ENCODE data around the gene CACNA2D2.

CACNA2D2 gene

DNA sequence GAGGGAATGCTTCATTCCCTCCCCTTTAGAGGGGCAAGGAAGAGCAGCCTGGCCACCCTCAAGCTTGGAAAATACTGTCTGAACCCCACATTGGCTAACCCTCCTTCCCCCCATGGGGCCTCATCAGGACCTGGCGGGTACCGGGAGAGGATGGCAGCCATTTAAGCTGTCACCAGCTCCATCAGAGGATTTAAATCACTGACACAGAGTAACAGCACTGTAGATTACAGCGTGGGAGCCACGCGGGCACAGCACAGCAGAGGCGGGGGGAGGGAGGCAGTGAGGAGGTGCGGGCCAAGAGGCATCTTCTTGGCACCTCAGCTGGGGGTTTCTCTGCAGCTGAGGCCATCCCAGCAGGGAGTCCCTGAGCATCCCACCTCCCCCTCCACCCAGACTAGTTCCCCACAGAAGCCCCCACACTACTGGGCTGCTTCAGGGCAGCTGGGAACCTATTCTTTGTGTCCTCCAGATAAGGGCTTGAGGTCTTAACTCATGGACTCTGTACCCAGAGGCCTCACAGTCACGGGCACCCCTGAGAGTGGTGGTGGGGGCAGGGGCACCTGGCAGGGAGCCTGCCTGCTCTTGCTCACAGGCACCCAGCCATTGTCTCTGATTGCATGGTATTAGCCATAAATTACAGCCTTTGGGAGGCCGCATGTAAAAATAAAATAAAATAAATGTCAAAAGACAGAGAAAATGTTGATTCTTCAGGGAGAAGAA, 21.9 kb upstream of the CACNA2D2 start:
- no peak overlapping the region for H3K4me3 ChIP-seq (ENCODE audit: low read length)
- TF ChIP-seq, protein P1, sequence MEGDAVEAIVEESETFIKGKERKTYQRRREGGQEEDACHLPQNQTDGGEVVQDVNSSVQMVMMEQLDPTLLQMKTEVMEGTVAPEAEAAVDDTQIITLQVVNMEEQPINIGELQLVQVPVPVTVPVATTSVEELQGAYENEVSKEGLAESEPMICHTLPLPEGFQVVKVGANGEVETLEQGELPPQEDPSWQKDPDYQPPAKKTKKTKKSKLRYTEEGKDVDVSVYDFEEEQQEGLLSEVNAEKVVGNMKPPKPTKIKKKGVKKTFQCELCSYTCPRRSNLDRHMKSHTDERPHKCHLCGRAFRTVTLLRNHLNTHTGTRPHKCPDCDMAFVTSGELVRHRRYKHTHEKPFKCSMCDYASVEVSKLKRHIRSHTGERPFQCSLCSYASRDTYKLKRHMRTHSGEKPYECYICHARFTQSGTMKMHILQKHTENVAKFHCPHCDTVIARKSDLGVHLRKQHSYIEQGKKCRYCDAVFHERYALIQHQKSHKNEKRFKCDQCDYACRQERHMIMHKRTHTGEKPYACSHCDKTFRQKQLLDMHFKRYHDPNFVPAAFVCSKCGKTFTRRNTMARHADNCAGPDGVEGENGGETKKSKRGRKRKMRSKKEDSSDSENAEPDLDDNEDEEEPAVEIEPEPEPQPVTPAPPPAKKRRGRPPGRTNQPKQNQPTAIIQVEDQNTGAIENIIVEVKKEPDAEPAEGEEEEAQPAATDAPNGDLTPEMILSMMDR (conservative IDR thresholded peaks at IDR 0.05; ENCODE audit: low read length), result no peak
- DNase-seq (ENCODE audit: low read depth), result no peak

DNA sequence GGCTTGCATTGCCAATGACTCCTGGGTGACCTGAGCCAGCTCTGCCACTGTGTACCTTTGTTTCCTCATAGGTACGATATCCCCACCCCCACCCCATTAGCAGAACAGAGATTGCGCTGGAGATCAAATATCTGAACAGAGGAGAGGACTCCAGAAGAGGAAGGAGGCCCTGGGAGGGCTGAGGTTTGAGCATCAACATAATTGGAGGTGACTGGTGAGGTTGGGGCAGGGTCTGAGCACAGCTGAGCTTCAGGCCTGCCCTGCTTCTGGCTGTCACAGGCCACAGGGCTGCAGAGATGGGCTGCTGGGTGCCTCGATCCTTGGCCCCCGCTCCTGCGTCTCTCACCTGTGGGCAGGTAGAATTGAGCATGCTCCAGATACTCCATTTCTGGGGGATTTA, 21.3 kb upstream of the CACNA2D2 start:
- DNase-seq (ENCODE audit: low read depth), result no peak
- TF ChIP-seq, protein P1 (conservative IDR thresholded peaks at IDR 0.05; ENCODE audit: low read length), result no peak
- H3K4me3 ChIP-seq (ENCODE audit: low read length), result no peak overlapping the region

DNA sequence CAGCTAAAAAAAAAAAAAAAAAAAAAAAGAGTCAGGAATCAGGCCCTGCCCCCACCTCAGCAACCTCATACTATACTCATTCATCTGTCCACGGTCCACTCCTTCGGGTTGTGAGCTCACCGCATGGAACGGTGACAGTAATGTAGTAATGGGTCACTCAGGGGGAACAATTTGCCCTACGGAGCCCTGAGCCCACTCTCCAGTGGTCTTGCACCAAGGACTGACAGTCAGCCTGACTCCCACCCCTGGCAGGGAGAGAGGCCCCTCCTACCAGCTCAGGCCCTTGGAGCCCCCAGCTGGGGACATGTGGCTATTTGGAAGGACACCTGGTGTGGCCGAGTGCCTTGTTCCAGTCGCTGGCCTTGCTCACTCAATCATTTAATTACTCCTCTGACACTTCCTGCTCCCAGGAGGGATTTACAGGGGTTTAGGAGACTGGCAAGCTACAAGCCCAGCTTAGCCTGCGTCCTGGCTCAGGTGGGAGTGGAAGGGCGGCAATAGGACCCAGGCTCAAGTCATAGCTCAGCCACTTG, 19.9 kb upstream of the CACNA2D2 start:
- DNase-seq (ENCODE audit: low read depth), result no peak
- no peak overlapping the region for H3K4me3 ChIP-seq (ENCODE audit: low read length)
- TF ChIP-seq, protein P1 (conservative IDR thresholded peaks at IDR 0.05; ENCODE audit: low read length), result no peak

DNA sequence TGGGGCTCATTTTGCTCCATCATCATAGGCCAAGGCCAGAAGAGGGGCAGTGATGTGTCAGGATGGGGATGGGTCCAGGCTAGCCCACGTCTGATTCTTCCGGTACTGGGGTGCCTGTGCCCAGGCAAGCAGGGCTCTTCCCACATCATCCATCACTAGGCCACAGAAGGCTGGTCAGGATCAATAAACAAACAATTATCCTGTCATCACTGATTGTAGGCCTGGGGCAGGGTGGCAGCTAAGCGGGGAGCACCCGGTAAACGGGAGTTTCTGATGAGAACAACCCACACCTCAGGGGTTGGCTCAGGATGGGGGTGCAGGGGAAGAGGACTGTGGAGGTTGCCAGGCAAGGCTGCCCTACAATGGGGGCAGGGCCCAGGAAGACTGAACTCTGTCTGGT, 18.1 kb upstream of the CACNA2D2 start:
- DNase-seq (ENCODE audit: low read depth), result no peak
- TF ChIP-seq, protein P1 (conservative IDR thresholded peaks at IDR 0.05; ENCODE audit: low read length), result no peak
- H3K4me3 ChIP-seq (ENCODE audit: low read length), result no peak overlapping the region

DNA sequence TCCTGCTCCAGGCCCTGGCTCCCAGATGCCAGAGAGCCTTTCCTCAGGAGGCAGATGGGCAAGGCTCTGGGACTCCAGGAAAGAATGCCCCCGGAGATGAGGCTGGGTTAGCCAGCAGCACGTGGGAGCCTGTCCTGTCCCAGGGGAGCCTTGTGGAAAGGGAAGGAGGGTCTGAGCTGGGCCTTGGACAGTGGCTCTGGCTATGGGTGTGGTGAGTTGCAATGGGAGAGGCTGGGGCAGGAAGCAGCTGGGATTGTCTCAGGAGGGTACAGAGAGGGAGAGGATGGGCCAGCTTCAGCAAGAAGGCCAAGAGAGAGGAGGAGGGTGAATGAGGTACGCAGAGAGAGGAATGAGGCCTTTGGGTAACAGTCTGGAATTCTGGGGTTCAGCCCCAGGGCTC, 17.4 kb upstream of the CACNA2D2 start:
- DNase-seq (ENCODE audit: low read depth), result no peak
- H3K4me3 ChIP-seq (ENCODE audit: low read length), result no peak overlapping the region

DNA sequence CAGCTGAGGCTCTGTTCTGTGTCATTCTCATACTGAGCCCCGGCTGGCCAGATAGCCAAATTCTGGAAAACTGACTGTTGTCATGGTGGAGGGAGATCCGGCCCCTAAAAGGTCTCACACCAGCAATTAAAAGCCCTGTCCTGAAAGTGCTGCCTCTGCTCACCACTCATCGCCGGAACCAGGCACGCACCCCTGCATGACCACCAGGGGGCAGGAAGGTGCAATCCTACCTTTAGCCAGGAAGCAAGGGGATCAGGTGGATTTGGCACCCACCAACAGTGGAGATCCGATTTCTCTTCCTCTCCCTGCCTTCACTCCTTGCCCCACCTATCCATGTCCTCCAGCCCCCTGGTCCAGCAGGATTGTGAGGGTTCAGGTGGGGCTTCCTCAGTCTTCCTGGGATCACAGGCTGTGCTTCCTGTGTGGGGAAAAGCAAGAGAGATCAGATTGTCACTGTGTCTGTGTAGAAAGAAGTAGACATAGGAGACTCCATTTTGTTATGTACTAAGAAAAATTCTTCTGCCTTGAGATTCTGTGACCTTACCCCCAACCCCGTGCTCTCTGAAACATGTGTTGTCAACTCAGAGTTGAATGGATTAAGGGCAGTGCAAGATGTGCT, 16.1 kb upstream of the CACNA2D2 start:
- no peak overlapping the region for H3K4me3 ChIP-seq (ENCODE audit: low read length)
- TF ChIP-seq, protein P1 (conservative IDR thresholded peaks at IDR 0.05; ENCODE audit: low read length), result peak; percentile 90
- DNase-seq (ENCODE audit: low read depth), result peak; percentile 25

More for the DNA sequence above, 17.4 kb upstream of the CACNA2D2 start:
- TF ChIP-seq, protein P1 (conservative IDR thresholded peaks at IDR 0.05; ENCODE audit: low read length), result no peak

DNA sequence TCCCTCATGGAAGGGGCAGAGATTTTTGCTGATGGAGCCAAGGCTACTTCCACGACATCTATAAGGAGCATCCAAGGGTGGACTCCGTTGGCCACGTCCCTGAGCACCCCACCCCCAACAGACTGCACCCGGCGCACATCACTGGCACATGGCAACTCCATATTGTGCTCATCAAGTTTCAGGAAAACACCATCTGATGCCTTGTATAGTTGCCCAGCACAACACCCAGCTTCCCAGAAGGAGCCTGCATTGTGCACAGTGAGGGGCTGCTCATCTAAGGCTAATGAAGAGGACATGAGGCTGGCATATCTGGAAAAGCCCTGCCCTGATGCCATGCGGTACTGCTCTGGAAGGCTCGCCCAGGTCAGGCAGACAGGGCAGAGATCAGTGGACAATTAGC, 15.0 kb upstream of the CACNA2D2 start:
- DNase-seq (ENCODE audit: low read depth), result no peak
- TF ChIP-seq, protein P1 (conservative IDR thresholded peaks at IDR 0.05; ENCODE audit: low read length), result no peak

More for the DNA sequence above, 15.0 kb upstream of the CACNA2D2 start:
- no peak overlapping the region for H3K4me3 ChIP-seq (ENCODE audit: low read length)

Measured in AG10803 (cell line).